Measurements from ENCODE around the gene CELSR1. TPM values are rescaled to one million over a fixed set of nuclear protein-coding genes. Genes with fewer than 3 reads are reported as not detected.

The CELSR1 gene
- polyA plus RNA-seq, 1 experiment: 1.0 TPM

- DNase-seq (ENCODE audit: low read depth): no peak
- peaks cover 5% of the 10 kb centered on the region for H3K36me3 ChIP-seq (ENCODE audit: control insufficient read depth, insufficient read depth, low read length)
- ChIA-PET CTCF (no interaction called here), POLR2A (no interaction called here)
- no peaks in the 10 kb centered on the region for H3K27me3 ChIP-seq (ENCODE audit: control insufficient read depth, insufficient read depth, low read length)
- H3K4me3 ChIP-seq (ENCODE audit: low read depth, low read length): no peak overlapping the region
- TF ChIP-seq CTCF (IDR thresholded peaks at IDR 0.05; ENCODE audit: insufficient read depth, low read depth, low read length): no peak
Observed at GRCh38 chr22:46326066-46326680, 211.2 kb downstream of the CELSR1 start.

DNA sequence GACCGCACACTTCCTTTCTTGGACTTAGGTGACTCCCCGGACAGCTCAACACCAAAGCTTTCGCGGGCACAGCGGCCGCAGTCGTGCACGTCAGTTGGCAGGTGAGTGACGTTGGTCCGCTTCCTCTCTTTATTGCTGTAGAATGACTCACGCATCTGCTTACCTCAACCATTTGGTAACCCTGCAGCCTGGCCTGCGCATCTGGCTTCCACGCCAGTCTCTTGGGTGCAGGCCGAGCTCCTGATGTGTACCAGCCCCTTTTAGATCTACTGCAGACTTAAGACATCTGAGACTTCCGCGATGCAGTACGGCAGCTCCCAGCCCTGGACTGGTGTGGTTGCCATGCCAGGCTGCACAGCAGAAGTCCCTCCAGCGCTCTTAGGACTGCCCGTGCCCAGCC lies 214.3 kb downstream of the CELSR1 start:
- ChIA-PET CTCF (interaction anchor here (0.7 to 1.9 kb wide), 4 partner anchors 9 to 196 kb away, joined by 3 to 6 read pairs (median 4); partner anchors contain the start of gene TRMU), POLR2A (no interaction called here)
- Histone ChIP-seq H3K4me3 (ENCODE audit: low read depth, low read length) (no peak overlapping the region), H3K36me3 (ENCODE audit: control insufficient read depth, insufficient read depth, low read length) (peaks cover 10% of the 10 kb centered on the region), H3K27me3 (ENCODE audit: control insufficient read depth, insufficient read depth, low read length) (no peaks in the 10 kb centered on the region)
- no peak for TF ChIP-seq CTCF (IDR thresholded peaks at IDR 0.05; ENCODE audit: insufficient read depth, low read depth, low read length)
- no peak for DNase-seq (ENCODE audit: low read depth)

GRCh38 chr22:46322711-46323110 lies 214.7 kb downstream of the CELSR1 start:
- no peak for DNase-seq (ENCODE audit: low read depth)
- H3K27me3 ChIP-seq (ENCODE audit: control insufficient read depth, insufficient read depth, low read length): no peaks in the 10 kb centered on the region
- no peak overlapping the region for H3K4me3 ChIP-seq (ENCODE audit: low read depth, low read length)
- POLR2A ChIA-PET: no interaction called here
- CTCF ChIA-PET: interaction anchor here (1.9 kb wide), 1 partner anchor 12 kb away, joined by 6 read pairs; the partner anchor contains the start of gene TRMU
- peaks cover 10% of the 10 kb centered on the region for H3K36me3 ChIP-seq (ENCODE audit: control insufficient read depth, insufficient read depth, low read length)
- no peak for TF ChIP-seq CTCF (IDR thresholded peaks at IDR 0.05; ENCODE audit: insufficient read depth, low read depth, low read length)

GRCh38 chr22:46320716-46321386 lies 216.6 kb downstream of the CELSR1 start:
- Histone ChIP-seq H3K27me3 (ENCODE audit: control insufficient read depth, insufficient read depth, low read length) (no peaks in the 10 kb centered on the region), H3K4me3 (ENCODE audit: low read depth, low read length) (no peak overlapping the region), H3K36me3 (ENCODE audit: control insufficient read depth, insufficient read depth, low read length) (peaks cover 7% of the 10 kb centered on the region)
- ChIA-PET CTCF (interaction anchor here (1.1 to 12.1 kb wide), 3 partner anchors 47 to 326 kb away, joined by 3 to 183 read pairs (median 3); no protein-coding TSS in a partner anchor), POLR2A (no interaction called here)
- no peak for TF ChIP-seq CTCF (IDR thresholded peaks at IDR 0.05; ENCODE audit: insufficient read depth, low read depth, low read length)
- no peak for DNase-seq (ENCODE audit: low read depth)

- no peak for DNase-seq (ENCODE audit: low read depth)
- no peak overlapping the region for H3K4me3 ChIP-seq (ENCODE audit: low read depth, low read length)
- ChIA-PET POLR2A (interaction anchor here (0.6 kb wide), 1 partner anchor 30 kb away, joined by 4 read pairs; no protein-coding TSS in a partner anchor), CTCF (interaction anchor here (1.1 to 12.1 kb wide), 3 partner anchors 47 to 325 kb away, joined by 3 to 183 read pairs (median 3); no protein-coding TSS in a partner anchor)
- peaks cover 7% of the 10 kb centered on the region for H3K36me3 ChIP-seq (ENCODE audit: control insufficient read depth, insufficient read depth, low read length)
- no peaks in the 10 kb centered on the region for H3K27me3 ChIP-seq (ENCODE audit: control insufficient read depth, insufficient read depth, low read length)
- TF ChIP-seq CTCF (IDR thresholded peaks at IDR 0.05; ENCODE audit: insufficient read depth, low read depth, low read length): no peak
Observed at GRCh38 chr22:46320166-46320710, 217.2 kb downstream of the CELSR1 start.
